GM13977 (cell line): ENCODE results near the gene NFIB.

Source experiments
- DNase-seq: peaks from one replicate; pipeline ENCODE4 v3.0.0; 2012; ENCODE audit warnings: low spot score
- in situ Hi-C: fragments of 300-500 bp; cut with MboI; formaldehyde crosslinking; loops from one replicate; pipeline ENCODE4 v1.12.0; 2022; ENCODE audit warnings: low sequenced_read_pairs, low pct_unique_long_range_greater_than_20kb, mixed read lengths, inconsistent platforms; ENCODE audit not compliant: unreplicated experiment
- TF ChIP-seq, protein P1 (sequence below): IDR thresholded peaks from 2 replicates; pipeline ENCODE4 v1.5.1; 2012; ENCODE audit warnings: mild to moderate bottlenecking, control low read depth; ENCODE audit not compliant: insufficient read depth; ENCODE audit errors: extremely low read depth, missing control alignments

Gene NFIB

DNA sequence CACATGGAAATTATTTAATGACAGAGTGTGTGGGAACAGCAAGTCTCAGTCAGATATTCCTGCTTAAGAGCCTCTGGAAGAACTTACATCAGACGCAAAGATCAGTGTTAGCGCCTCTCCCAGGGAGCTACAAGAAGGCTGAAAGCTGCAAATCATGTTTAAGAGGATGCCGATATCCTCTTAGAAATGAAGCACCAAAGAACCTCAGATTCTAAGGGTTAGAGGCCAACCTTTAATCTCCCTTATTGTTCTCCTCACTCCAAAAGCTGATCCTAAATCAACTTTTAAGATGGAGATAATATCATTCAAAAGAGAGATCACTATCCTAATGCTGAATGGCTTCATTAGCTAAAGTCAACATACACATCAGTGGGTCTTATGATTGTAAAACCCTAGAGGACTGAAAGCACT lies 160.6 kb downstream of the NFIB start:
- DNase-seq: no peak
- TF ChIP-seq, protein P1, sequence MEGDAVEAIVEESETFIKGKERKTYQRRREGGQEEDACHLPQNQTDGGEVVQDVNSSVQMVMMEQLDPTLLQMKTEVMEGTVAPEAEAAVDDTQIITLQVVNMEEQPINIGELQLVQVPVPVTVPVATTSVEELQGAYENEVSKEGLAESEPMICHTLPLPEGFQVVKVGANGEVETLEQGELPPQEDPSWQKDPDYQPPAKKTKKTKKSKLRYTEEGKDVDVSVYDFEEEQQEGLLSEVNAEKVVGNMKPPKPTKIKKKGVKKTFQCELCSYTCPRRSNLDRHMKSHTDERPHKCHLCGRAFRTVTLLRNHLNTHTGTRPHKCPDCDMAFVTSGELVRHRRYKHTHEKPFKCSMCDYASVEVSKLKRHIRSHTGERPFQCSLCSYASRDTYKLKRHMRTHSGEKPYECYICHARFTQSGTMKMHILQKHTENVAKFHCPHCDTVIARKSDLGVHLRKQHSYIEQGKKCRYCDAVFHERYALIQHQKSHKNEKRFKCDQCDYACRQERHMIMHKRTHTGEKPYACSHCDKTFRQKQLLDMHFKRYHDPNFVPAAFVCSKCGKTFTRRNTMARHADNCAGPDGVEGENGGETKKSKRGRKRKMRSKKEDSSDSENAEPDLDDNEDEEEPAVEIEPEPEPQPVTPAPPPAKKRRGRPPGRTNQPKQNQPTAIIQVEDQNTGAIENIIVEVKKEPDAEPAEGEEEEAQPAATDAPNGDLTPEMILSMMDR: no peak
- in situ Hi-C loops: no loop called here

DNA sequence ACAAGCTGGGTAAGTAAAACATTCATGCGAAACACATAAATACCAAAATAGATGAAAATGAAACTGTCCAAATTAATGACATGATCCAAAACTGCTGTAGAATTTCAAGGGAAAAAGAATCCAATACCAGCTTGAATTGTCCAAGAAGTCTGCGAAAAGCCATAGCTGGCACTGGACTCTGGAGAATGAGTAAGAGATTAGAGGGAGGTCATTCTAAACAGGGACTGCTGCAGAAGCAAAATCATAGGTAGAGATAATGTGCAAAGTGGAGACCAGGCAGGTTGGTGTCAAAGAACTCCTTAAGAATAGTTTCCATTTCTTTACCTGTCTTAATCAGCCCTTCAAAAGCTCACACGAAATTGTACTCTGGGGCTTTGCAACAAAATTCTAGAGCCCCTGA lies 162.5 kb downstream of the NFIB start:
- TF ChIP-seq, protein P1: no peak
- in situ Hi-C loops: no loop called here
- DNase-seq: no peak

DNA sequence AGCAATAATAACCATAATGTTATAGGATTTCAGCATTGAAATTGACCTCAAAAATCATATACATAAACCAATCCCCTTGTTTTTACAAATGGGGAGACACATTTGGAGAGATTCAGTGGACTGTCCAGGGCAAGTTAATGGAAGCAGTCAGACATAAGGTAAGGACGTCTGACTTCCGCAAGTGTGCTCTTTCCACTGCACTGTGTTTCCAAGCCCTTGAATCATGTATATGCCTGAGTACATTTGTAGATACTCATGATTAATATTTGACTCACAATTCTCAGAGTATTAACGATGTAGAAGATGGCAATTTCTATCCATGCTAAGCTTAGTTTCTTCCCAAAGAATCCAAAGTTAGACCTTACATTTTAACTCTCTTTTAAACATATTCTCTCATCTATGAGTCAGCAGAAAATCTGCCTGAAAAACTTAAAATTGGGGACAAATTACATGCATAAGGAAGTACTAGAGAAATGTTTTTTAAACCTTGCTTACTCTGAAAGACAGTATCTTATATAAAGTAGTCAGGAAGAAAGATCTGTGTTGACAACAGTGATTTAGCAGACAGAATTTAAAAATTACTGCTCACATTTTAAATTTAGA lies 165.3 kb downstream of the NFIB start:
- no peak for DNase-seq
- TF ChIP-seq, protein P1: no peak
- in situ Hi-C loops: no loop called here

DNA sequence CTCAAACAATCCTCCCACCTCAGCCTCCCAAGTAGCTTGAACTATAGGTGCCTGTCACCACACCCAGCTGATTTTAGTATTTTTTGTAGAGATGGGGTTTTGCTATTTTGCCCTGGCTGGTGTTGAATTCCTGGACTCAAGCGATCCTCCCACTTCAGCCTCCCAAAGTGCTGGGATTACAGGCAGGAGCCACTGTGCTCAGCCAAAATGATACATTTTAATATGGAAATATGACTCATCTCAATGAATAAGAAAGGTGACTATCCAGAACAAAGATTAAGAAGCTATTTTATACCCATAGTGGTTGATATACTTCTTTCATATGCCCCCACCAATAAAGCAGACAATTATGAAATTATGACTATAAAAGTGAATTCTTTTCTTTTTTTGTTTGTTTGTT lies 166.2 kb downstream of the NFIB start:
- in situ Hi-C loops: no loop called here
- DNase-seq: no peak
- TF ChIP-seq, protein P1: no peak

DNA sequence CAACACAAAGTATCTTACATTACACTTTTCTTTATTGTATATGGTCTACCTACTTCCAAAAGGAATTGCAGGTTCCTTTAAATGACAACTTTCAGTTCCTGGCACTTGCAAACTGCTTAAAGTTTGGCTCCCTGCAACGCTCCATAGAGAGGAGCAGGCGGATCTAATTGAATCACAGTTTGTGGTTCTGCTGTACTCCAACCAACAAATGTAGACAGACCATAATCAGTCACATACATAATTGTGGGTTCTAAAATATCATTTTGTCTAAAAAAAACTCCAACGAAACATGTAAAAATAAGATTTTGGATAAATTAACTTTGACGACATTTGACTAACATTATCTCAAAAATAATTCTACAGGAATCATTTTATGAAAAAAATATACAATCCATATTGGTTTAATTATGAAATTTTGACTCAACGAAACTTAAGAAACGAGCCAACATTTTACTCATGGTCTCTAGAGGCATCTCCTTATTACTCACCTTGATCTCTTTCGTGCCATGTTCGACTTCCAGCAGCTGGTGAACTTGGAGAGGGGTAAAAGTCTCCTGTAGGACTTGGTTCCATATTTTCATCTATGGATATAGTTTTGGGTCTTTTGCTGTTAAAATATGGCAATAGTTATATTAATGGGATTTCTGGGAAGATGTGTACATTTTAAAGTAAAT lies 167.6 kb downstream of the NFIB start:
- DNase-seq: no peak
- TF ChIP-seq, protein P1: no peak
- in situ Hi-C loops: no loop called here

DNA sequence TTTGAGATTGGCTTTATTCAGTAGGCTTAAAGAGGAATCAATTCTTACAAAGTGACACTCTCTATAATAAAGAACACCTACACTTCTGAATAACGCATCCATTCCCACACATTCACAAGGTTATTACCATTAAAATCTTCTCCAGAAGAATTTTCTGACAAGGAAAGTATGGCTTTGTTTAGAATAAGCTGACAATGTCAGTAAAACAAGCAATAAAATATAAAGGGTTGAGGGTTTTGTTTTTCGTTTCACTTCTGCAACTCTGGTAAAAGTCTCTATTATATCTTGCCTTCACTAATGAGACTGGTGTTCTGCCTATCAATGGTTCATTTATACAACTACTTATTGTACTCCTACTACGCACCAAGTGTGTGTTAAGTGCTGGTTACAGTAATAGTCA lies 169.7 kb downstream of the NFIB start:
- in situ Hi-C loops: no loop called here
- no peak for DNase-seq
- TF ChIP-seq, protein P1: no peak
